ENCODE data around the gene BBS9. TPM values are rescaled to one million over a fixed set of nuclear protein-coding genes. Genes with fewer than 3 reads are reported as not detected.
"Not testable (repeated sequence)": the region's sequence is repeated elsewhere in the genome, so short reads cannot be mapped to it uniquely, and the experiment has no call there.

Gene BBS9
- total and polyA plus RNA-seq, 2 experiments from 2014 or later = 27.2 to 66.1 TPM

GRCh38 chr7:33093266-33093665 is 36.1 kb upstream of the BBS9 start (continued):
- TF ChIP-seq REST (IDR thresholded peaks at IDR 0.05; ENCODE audit: unreplicated experiment) (no peak), STAT1 (IDR thresholded peaks at IDR 0.05; ENCODE audit: unreplicated experiment) (no peak), ZNF114 (CRISPR knock-in tag; IDR thresholded peaks at IDR 0.05) (no peak), EZH2 (IDR thresholded peaks at IDR 0.05; ENCODE audit: low read depth, unreplicated experiment) (no peak), CTCF (conservative IDR thresholded peaks at IDR 0.05; ENCODE audit: low read depth in 2 of 2) (no peak), ZNF331 (CRISPR knock-in tag; IDR thresholded peaks at IDR 0.05; ENCODE audit: low read depth) (no peak), CREB1 (CRISPR knock-in tag; IDR thresholded peaks at IDR 0.05; ENCODE audit: low read depth) (no peak)
- TF ChIP-seq, protein P1, sequence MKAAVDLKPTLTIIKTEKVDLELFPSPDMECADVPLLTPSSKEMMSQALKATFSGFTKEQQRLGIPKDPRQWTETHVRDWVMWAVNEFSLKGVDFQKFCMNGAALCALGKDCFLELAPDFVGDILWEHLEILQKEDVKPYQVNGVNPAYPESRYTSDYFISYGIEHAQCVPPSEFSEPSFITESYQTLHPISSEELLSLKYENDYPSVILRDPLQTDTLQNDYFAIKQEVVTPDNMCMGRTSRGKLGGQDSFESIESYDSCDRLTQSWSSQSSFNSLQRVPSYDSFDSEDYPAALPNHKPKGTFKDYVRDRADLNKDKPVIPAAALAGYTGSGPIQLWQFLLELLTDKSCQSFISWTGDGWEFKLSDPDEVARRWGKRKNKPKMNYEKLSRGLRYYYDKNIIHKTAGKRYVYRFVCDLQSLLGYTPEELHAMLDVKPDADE (IDR thresholded peaks at IDR 0.05) = no peak

DNA sequence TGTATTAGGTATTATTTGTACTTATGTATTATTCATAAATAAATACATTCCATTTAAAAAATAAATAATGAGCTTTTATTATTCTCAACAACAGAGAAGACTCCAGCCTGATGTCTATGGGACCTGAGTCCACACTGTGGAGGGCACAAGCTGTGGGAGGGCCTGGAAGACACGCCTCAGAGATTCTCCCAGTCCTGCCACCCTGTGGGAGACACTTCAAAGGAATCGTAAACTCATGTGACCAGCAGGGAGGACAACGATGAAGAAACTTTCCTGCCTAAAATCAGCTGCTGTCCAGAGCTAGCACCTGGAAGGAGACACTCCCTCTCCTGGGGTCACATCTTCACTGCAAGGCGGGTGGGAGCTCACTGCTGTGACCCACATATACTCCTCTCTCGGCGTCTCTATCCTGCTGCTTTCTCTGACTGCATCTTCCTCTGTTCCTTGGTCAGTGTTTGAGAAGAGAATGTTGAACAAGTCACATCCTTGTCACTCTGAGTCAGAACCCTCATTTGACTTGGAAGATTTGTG is 34.6 kb upstream of the BBS9 start:
- peaks cover 25% of the 10 kb centered on the region for H3K36me3 ChIP-seq (ENCODE audit: insufficient read depth)
- ATAC-seq = peak; percentile 62

More for the DNA sequence above, 34.6 kb upstream of the BBS9 start:
- H3K27ac Mint-ChIP-seq; H3K4me1 Mint-ChIP-seq; H3K27me3 Mint-ChIP-seq (ENCODE audit: insufficient read depth, low read depth, poor library complexity); H3K4me1 ChIP-seq (ENCODE audit: insufficient read depth); H4K20me1 ChIP-seq (replicated peaks; ENCODE audit: insufficient read depth); H3K4me3 ChIP-seq; H3K4me3 Mint-ChIP-seq; H3K79me2 ChIP-seq (replicated peaks; ENCODE audit: insufficient read depth); H3F3A ChIP-seq (replicated peaks; ENCODE audit: low read depth); H3K9me3 Mint-ChIP-seq; DNase-seq (ENCODE audit: low spot score); H3K27ac ChIP-seq (ENCODE audit: low read depth); H3K27me3 ChIP-seq (ENCODE audit: insufficient read depth); H3K4me2 ChIP-seq; H3K9me2 ChIP-seq (ENCODE audit: insufficient read depth); H2AFZ ChIP-seq: not testable (repeated sequence)
- peaks cover 38% of the 10 kb centered on the region for H3K36me3 Mint-ChIP-seq (ENCODE audit: low read depth)

All from GM23338 (cell line).